Pancreas (tissue), 10 donors: ENCODE measurements around the gene GRIN2A. TPM values are rescaled to one million over a fixed set of nuclear protein-coding genes. Genes with fewer than 3 reads are reported as not detected.

Experiments used
- ATAC-seq, 4 donors: fragments of 200-7000 bp; cut with Tn5 transposase; one replicate each; pipeline versions ENCODE4 v1.8.0 to v1.9.1; 2020; ENCODE audit warnings: mild to moderate bottlenecking in 4 of 4, moderate library complexity in 4 of 4
- DNase-seq, 6 donors: peaks; one replicate each; pipeline ENCODE4 v3.0.0-alpha.2; 2020
- FAIRE-seq: peaks from 2 replicates; lab custom pipeline; 2012; peaks lifted over from hg19 to GRCh38; lab: Jason Lieb, UNC
- H3K27ac ChIP-seq, 4 donors: fragments of 200-600 bp; sonication (generic); 1 replicate in 3 of 4; 2 replicates in 1 of 4; pipeline versions ENCODE4 v1.5.0 to v1.8.0; 2020
- H3K27me3 ChIP-seq, 4 donors: fragments of 200-600 bp; one replicate each; pipeline ENCODE4 v1.8.0; 2021
- H3K36me3 ChIP-seq, 3 donors: fragments of 200-600 bp; sonication (generic) in 1 of 3; one replicate each; pipeline versions ENCODE4 v1.5.0 to v1.8.0; 2020 to 2021
- H3K4me1 ChIP-seq, 3 donors: fragments of 200-600 bp; one replicate each; pipeline ENCODE4 v1.8.0; 2021
- H3K4me3 ChIP-seq, 4 donors: fragments of 200-600 bp; sonication (generic) in 2 of 4; one replicate each; pipeline versions ENCODE4 v1.5.0 to v1.8.0; 2020 to 2021
- H3K9me3 ChIP-seq, 4 donors: fragments of 200-600 bp; one replicate each; pipeline ENCODE4 v1.8.0; 2021
- WGBS, 2 donors: extraction: QIAGEN DNeasy Blood & Tissue Kit; methylation state at CpG; one replicate each; pipeline ENCODE4 v1.1.7; 2013; 5-methylcytosine and 5-hydroxymethylcytosine counted together
- intact Hi-C, 3 donors: fragments of 100-400 bp; cut with DNase I; formaldehyde crosslinking; loops; one replicate each; pipeline versions ENCODE4 v1.11.1 to v1.14.2; 2022
- polyA plus RNA-seq, 2 donors: library from polyadenylated mRNA; stranded (reverse); fragments of 200-250 nt; gene quantifications; one replicate each; pipeline ENCODE4 v1.2.3, GENCODE V29; 2013
- total RNA-seq, 6 donors: library from RNA; stranded (reverse); fragmentation: NEBNext Ultra II Directional in 4 of 6; extraction: Animal tissue kit (Norgen Biotek cat#: 25700) in 4 of 6; gene quantifications; one replicate each; pipeline versions ENCODE4 v1.2.1 to v1.2.4, GENCODE V29; 2021 to 2023
- TF ChIP-seq, protein P1 (sequence below), 4 donors: fragments of 200-600 bp; sonication (generic) in 3 of 4; IDR thresholded peaks; one replicate each; pipeline versions ENCODE4 v1.5.0 to v1.8.0; 2021; ENCODE audit warnings: antibody characterized with exemption in 4 of 4
- donor health status: healthy with polysubstance abuse.
- donor health status: DM: no; HTN: no; CAD: no; lungs with moderate emphysema.
- donor health status: DM: no; HTN: no; CAD: no.
- donor health status: control.
- donor health status: control.
- donor health status: Bipolar disorder and iron deficiency.
- donor health status: DM: yes; HTN: yes; CAD: no.
- donor health status: DM: no; HTN: no; CAD: no.
- donor health status: DM: no; HTN: no; CAD: no.
- donor health status: DM: yes; HTN: yes; CAD: no.

The GRIN2A gene
- total and polyA plus RNA-seq, 8 donors = 0.09 to 2.2 (median 0.32) TPM

- intact Hi-C loops = no loop called here
- ATAC-seq = no peak
- Histone ChIP-seq H3K9me3 (no peaks in the 10 kb centered on the region), H3K27me3 (no peaks in the 10 kb centered on the region), H3K27ac (no peak overlapping the region), H3K36me3 (no peaks in the 10 kb centered on the region), H3K4me1 (no peaks in the 10 kb centered on the region), H3K4me3 (no peak overlapping the region)
- no peak for FAIRE-seq
- DNase-seq = no peak
- WGBS, 2 donors = 52 to 60% methylated on average over 12 of the region's 12 CpGs
- TF ChIP-seq, protein P1, sequence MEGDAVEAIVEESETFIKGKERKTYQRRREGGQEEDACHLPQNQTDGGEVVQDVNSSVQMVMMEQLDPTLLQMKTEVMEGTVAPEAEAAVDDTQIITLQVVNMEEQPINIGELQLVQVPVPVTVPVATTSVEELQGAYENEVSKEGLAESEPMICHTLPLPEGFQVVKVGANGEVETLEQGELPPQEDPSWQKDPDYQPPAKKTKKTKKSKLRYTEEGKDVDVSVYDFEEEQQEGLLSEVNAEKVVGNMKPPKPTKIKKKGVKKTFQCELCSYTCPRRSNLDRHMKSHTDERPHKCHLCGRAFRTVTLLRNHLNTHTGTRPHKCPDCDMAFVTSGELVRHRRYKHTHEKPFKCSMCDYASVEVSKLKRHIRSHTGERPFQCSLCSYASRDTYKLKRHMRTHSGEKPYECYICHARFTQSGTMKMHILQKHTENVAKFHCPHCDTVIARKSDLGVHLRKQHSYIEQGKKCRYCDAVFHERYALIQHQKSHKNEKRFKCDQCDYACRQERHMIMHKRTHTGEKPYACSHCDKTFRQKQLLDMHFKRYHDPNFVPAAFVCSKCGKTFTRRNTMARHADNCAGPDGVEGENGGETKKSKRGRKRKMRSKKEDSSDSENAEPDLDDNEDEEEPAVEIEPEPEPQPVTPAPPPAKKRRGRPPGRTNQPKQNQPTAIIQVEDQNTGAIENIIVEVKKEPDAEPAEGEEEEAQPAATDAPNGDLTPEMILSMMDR (IDR thresholded peaks at IDR 0.05) = no peak
Observed at GRCh38 chr16:9824200-9825068, 357.8 kb downstream of the GRIN2A start.

DNA sequence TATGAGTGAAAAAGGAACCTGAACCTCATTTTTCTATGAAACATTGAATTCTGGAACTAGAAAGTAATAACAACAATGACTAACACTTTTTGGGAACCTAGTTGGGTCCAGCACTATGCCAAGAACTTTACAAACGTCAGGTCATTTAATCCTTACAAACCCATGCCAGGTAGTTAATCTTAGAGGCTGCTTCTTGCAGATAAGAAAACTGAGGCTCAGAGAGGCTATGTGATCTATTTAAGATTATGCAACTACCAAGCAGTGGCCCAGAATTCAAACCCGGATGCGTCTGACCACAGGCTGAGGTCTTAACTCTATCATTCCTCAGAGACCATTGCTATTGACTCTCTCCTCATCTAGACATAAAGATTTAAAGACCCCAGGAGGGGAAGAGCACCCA, 358.7 kb downstream of the GRIN2A start:
- FAIRE-seq (no peak), ATAC-seq (no peak), DNase-seq (no peak)
- intact Hi-C loops = no loop called here
- WGBS, 2 donors = 51 to 58% methylated on average over 3 of the region's 3 CpGs
- Histone ChIP-seq H3K27ac (no peak overlapping the region), H3K36me3 (no peaks in the 10 kb centered on the region), H3K4me1 (no peaks in the 10 kb centered on the region), H3K4me3 (no peak overlapping the region), H3K9me3 (no peaks in the 10 kb centered on the region), H3K27me3 (no peaks in the 10 kb centered on the region)
- TF ChIP-seq, protein P1 (IDR thresholded peaks at IDR 0.05) = no peak

- H3K4me3 ChIP-seq = no peak overlapping the region
- intact Hi-C loops = no loop called here
- no peaks in the 10 kb centered on the region for H3K36me3 ChIP-seq
- no peak overlapping the region for H3K27ac ChIP-seq
- ATAC-seq (no peak), FAIRE-seq (no peak), DNase-seq (no peak)
- no peaks in the 10 kb centered on the region for H3K9me3 ChIP-seq
- TF ChIP-seq, protein P1 (IDR thresholded peaks at IDR 0.05) = no peak
- no peaks in the 10 kb centered on the region for H3K27me3 ChIP-seq
- no peaks in the 10 kb centered on the region for H3K4me1 ChIP-seq
- 66 to 67% methylated on average over 7 of the region's 7 CpGs for WGBS, 2 donors
Observed at GRCh38 chr16:9821970-9822369, 360.3 kb downstream of the GRIN2A start.

- H3K4me1 ChIP-seq = no peaks in the 10 kb centered on the region
- no peaks in the 10 kb centered on the region for H3K9me3 ChIP-seq
- no peak overlapping the region for H3K27ac ChIP-seq
- DNase-seq (no peak), FAIRE-seq (no peak), ATAC-seq (no peak)
- intact Hi-C loops = no loop called here
- no peaks in the 10 kb centered on the region for H3K36me3 ChIP-seq
- H3K27me3 ChIP-seq = no peaks in the 10 kb centered on the region
- H3K4me3 ChIP-seq = no peak overlapping the region
- 64 to 67% methylated on average over 3 of the region's 3 CpGs for WGBS, 2 donors
- TF ChIP-seq, protein P1 (IDR thresholded peaks at IDR 0.05) = no peak
Observed at GRCh38 chr16:9821331-9821730, 360.9 kb downstream of the GRIN2A start.
